KMS-11 (cell line): Measurements from ENCODE around the gene HAPLN2.

Source experiments
- H2AFZ ChIP-seq: fragments of 200-600 bp; sonication (generic); 2 replicates; pipeline ENCODE4 v1.6.1; 2016; ENCODE audit warnings: antibody characterized with exemption, mixed run types, low read depth
- H3K27ac ChIP-seq: fragments of 200-600 bp; sonication (generic); 2 replicates; pipeline ENCODE4 v1.6.1; 2016; ENCODE audit warnings: mild to moderate bottlenecking, mixed run types
- H3K27me3 ChIP-seq: fragments of 200-600 bp; sonication (generic); 2 replicates; pipeline ENCODE4 v1.6.1; 2017; ENCODE audit warnings: mild to moderate bottlenecking, low read depth, mixed run types, moderate library complexity; ENCODE audit not compliant: insufficient read depth
- H3K36me3 ChIP-seq: fragments of 200-600 bp; sonication (generic); 2 replicates; pipeline ENCODE4 v1.6.1; 2017; ENCODE audit warnings: mild to moderate bottlenecking, mixed run types; ENCODE audit not compliant: insufficient read depth
- H3K4me1 ChIP-seq: fragments of 200-600 bp; sonication (generic); 2 replicates; pipeline ENCODE4 v1.6.1; 2016; ENCODE audit warnings: mild to moderate bottlenecking, low read depth, mixed run types; ENCODE audit not compliant: poor library complexity, severe bottlenecking
- H3K4me2 ChIP-seq: fragments of 200-600 bp; sonication (generic); 2 replicates; pipeline ENCODE4 v1.7.0; 2016; ENCODE audit warnings: mild to moderate bottlenecking, mixed run types
- H3K4me3 ChIP-seq: fragments of 200-600 bp; sonication (generic); IDR thresholded peaks from 2 replicates; pipeline ENCODE4 v1.6.1; 2017; ENCODE audit warnings: low read depth, low read length, mixed read lengths; ENCODE audit not compliant: insufficient read depth
- H3K79me2 ChIP-seq: fragments of 200-600 bp; sonication (generic); 2 replicates; pipeline ENCODE4 v1.6.1; 2016; ENCODE audit warnings: low read depth, mixed run types; ENCODE audit not compliant: insufficient read depth
- H3K9ac ChIP-seq: fragments of 200-600 bp; sonication (generic); 2 replicates; pipeline ENCODE4 v1.6.1; 2016; ENCODE audit warnings: mild to moderate bottlenecking, mixed run types
- H4K20me1 ChIP-seq: fragments of 200-600 bp; sonication (generic); 2 replicates; pipeline ENCODE4 v1.6.1; 2016; ENCODE audit warnings: mild to moderate bottlenecking, mixed run types; ENCODE audit not compliant: insufficient read depth
- TF ChIP-seq, protein P1 (sequence below): fragments of 200-600 bp; sonication (generic); conservative IDR thresholded peaks from 2 replicates; pipeline ENCODE4 v1.6.1; 2017; ENCODE audit warnings: low read depth, mild to moderate bottlenecking, antibody characterized with exemption, low read length, moderate library complexity, mixed read lengths

Gene HAPLN2

GRCh38 chr1:156645056-156645455 lies 25.8 kb downstream of the HAPLN2 start:
- Histone ChIP-seq H4K20me1 (no peaks in the 10 kb centered on the region), H3K79me2 (no peaks in the 10 kb centered on the region), H3K9ac (no peak overlapping the region), H3K4me1 (peaks cover 1% of the 10 kb centered on the region), H3K36me3 (no peaks in the 10 kb centered on the region), H3K27me3 (peaks cover 98% of the 10 kb centered on the region), H2AFZ (no peak overlapping the region), H3K4me2 (no peak overlapping the region), H3K27ac (no peak overlapping the region), H3K4me3 (no peak overlapping the region)
- TF ChIP-seq, protein P1, sequence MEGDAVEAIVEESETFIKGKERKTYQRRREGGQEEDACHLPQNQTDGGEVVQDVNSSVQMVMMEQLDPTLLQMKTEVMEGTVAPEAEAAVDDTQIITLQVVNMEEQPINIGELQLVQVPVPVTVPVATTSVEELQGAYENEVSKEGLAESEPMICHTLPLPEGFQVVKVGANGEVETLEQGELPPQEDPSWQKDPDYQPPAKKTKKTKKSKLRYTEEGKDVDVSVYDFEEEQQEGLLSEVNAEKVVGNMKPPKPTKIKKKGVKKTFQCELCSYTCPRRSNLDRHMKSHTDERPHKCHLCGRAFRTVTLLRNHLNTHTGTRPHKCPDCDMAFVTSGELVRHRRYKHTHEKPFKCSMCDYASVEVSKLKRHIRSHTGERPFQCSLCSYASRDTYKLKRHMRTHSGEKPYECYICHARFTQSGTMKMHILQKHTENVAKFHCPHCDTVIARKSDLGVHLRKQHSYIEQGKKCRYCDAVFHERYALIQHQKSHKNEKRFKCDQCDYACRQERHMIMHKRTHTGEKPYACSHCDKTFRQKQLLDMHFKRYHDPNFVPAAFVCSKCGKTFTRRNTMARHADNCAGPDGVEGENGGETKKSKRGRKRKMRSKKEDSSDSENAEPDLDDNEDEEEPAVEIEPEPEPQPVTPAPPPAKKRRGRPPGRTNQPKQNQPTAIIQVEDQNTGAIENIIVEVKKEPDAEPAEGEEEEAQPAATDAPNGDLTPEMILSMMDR: no peak

GRCh38 chr1:156645666-156646065 lies 26.5 kb downstream of the HAPLN2 start:
- Histone ChIP-seq H3K4me1 (no peaks in the 10 kb centered on the region), H3K27ac (no peak overlapping the region), H3K79me2 (no peaks in the 10 kb centered on the region), H3K9ac (no peak overlapping the region), H4K20me1 (no peaks in the 10 kb centered on the region), H3K27me3 (peaks cover 98% of the 10 kb centered on the region), H2AFZ (no peak overlapping the region), H3K36me3 (no peaks in the 10 kb centered on the region), H3K4me3 (no peak overlapping the region), H3K4me2 (no peak overlapping the region)
- TF ChIP-seq, protein P1: no peak

DNA sequence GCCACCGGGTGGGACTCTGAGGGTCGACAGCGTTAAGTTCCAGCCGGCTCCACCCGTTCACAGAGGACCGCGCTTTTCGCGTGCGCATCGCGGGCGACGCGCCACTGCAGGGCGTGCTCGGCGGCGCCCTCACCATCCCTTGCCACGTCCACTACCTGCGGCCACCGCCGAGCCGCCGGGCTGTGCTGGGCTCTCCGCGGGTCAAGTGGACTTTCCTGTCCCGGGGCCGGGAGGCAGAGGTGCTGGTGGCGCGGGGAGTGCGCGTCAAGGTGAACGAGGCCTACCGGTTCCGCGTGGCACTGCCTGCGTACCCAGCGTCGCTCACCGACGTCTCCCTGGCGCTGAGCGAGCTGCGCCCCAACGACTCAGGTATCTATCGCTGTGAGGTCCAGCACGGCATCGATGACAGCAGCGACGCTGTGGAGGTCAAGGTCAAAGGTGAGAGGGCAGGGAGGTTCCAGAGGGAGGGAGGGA lies 27.6 kb downstream of the HAPLN2 start:
- Histone ChIP-seq H3K9ac (no peak overlapping the region), H3K4me2 (no peak overlapping the region), H2AFZ (no peak overlapping the region), H3K36me3 (no peaks in the 10 kb centered on the region), H3K27ac (no peak overlapping the region), H3K27me3 (peaks cover 98% of the 10 kb centered on the region), H3K4me1 (no peaks in the 10 kb centered on the region), H3K79me2 (no peaks in the 10 kb centered on the region), H3K4me3 (no peak overlapping the region), H4K20me1 (no peaks in the 10 kb centered on the region)
- TF ChIP-seq, protein P1: no peak

DNA sequence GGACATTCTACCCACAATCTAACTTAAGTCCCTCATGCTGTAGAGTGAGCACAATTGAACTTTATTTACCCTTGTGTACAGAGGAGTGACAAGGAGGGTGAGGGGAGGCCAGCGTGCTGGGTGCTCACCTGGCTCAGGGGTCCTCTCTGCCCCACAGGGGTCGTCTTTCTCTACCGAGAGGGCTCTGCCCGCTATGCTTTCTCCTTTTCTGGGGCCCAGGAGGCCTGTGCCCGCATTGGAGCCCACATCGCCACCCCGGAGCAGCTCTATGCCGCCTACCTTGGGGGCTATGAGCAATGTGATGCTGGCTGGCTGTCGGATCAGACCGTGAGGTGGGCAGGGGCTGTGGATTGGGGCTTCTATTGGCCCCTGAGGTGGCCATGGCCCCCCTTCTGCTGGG lies 28.1 kb downstream of the HAPLN2 start:
- no peak overlapping the region for H3K4me2 ChIP-seq
- H3K27me3 ChIP-seq: peaks cover 100% of the 10 kb centered on the region
- H3K36me3 ChIP-seq: no peaks in the 10 kb centered on the region
- TF ChIP-seq, protein P1: no peak
- H2AFZ ChIP-seq: no peak overlapping the region
- H3K79me2 ChIP-seq: no peaks in the 10 kb centered on the region
- no peaks in the 10 kb centered on the region for H4K20me1 ChIP-seq
- H3K4me1 ChIP-seq: no peaks in the 10 kb centered on the region
- H3K9ac ChIP-seq: no peak overlapping the region
- H3K27ac ChIP-seq: no peak overlapping the region
- H3K4me3 ChIP-seq: no peak overlapping the region
